ENCODE data around the gene P2RY2. TPM values are rescaled to one million over a fixed set of nuclear protein-coding genes. Genes with fewer than 3 reads are reported as not detected.

The P2RY2 gene
- total and polyA plus RNA-seq, 2 of the 8 experiments (the other 6 are each of a cell fraction or from before 2014, with no cell fraction given) = 1.0 to 1.5 TPM

GRCh38 chr11:73233211-73233610 lies 15.1 kb downstream of the P2RY2 start:
- no peak overlapping the region for H2BK20ac ChIP-seq (ENCODE audit: low read length)
- DNase-seq (ENCODE audit: low read depth in 1 of 2, low spot score in 2 of 2) = no peak
- no peaks in the 10 kb centered on the region for H3K79me2 ChIP-seq (ENCODE audit: control insufficient read depth in 1 of 2, insufficient read depth in 2 of 2, low read length in 2 of 2)
- H3K4me3 ChIP-seq (ENCODE audit: extremely low read depth in 1 of 4, insufficient read depth in 2 of 4, low read depth in 3 of 4, low read length in 4 of 4) = no peak overlapping the region
- no peak overlapping the region for H2AFZ ChIP-seq (ENCODE audit: low read length)
- POLR2A ChIA-PET (ENCODE audit: partially characterized antibody) = no interaction called here
- no peaks in the 10 kb centered on the region for H4K20me1 ChIP-seq (replicated peaks in 1 of 2; ENCODE audit: control insufficient read depth in 1 of 2, insufficient read depth in 2 of 2, low read length in 2 of 2)
- no peak overlapping the region for H2BK120ac ChIP-seq (replicated peaks; ENCODE audit: low read depth, low read length)
- H3K56ac ChIP-seq (replicated peaks; ENCODE audit: insufficient read length, low read depth, low read length) = no peak overlapping the region
- no peak overlapping the region for H3K4ac ChIP-seq (replicated peaks; ENCODE audit: insufficient read length, low read depth, low read length)
- no peak overlapping the region for H4K91ac ChIP-seq (replicated peaks; ENCODE audit: insufficient read length, low read length)
- 0 out of 2 replicates have a peak, but pooled peaks cover 2% of the 10 kb centered on the region for H3K23me2 ChIP-seq (ENCODE audit: low read depth, low read length)
- H2BK15ac ChIP-seq (ENCODE audit: low read length) = no peak overlapping the region
- no peak for FAIRE-seq
- no peak overlapping the region for H4K8ac ChIP-seq (ENCODE audit: extremely low read depth, insufficient read depth, low read length)
- TF ChIP-seq SP2 (IDR thresholded peaks at IDR 0.05; ENCODE audit: low read length) (no peak), HDAC2 (IDR thresholded peaks at IDR 0.05; ENCODE audit: borderline replicate concordance in 1 of 2, low read depth in 2 of 2, low read length in 2 of 2) (no peak), SUZ12 (IDR thresholded peaks at IDR 0.05; ENCODE audit: low read length) (no peak), CEBPB (IDR thresholded peaks at IDR 0.05; ENCODE audit: low read depth, low read length) (no peak), CBX8 (IDR thresholded peaks at IDR 0.05; ENCODE audit: borderline replicate concordance, low read depth, low read length) (no peak), EP300 (IDR thresholded peaks at IDR 0.05; ENCODE audit: borderline replicate concordance in 1 of 2, low read depth in 2 of 2, low read length in 2 of 2) (no peak)
- no peak overlapping the region for H2BK5ac ChIP-seq (ENCODE audit: low read depth, low read length)
- H3K79me1 ChIP-seq (ENCODE audit: low read depth, low read length) = no peaks in the 10 kb centered on the region; the same call in 1 of the 2 replicates
- H3K9me3 ChIP-seq (ENCODE audit: insufficient read depth in 2 of 2, low read depth in 1 of 2, low read length in 1 of 2) = no peaks in the 10 kb centered on the region
- no peak overlapping the region for H2AK5ac ChIP-seq (ENCODE audit: low read depth, low read length)
- H3K18ac ChIP-seq (ENCODE audit: extremely low read depth, low read length) = no peak overlapping the region
- no peaks in the 10 kb centered on the region for H3K27me3 ChIP-seq (replicated peaks in 1 of 4; ENCODE audit: control insufficient read depth in 3 of 4, extremely low read depth in 1 of 4, insufficient read depth in 3 of 4, low read length in 3 of 4)
- no peak overlapping the region for H3K14ac ChIP-seq (ENCODE audit: insufficient read length)
- H4K5ac ChIP-seq (ENCODE audit: insufficient read length, low read depth, low read length) = no peak overlapping the region
- no peak overlapping the region for H2BK12ac ChIP-seq (ENCODE audit: low read depth, low read length)
- H3K36me3 ChIP-seq (ENCODE audit: control insufficient read depth in 2 of 4, insufficient read depth in 4 of 4, low read length in 3 of 4) = no peaks in the 10 kb centered on the region
- H3K4me2 ChIP-seq (ENCODE audit: insufficient read depth in 1 of 2, low read depth in 2 of 2, low read length in 2 of 2) = no peak overlapping the region
- H3K23ac ChIP-seq (ENCODE audit: insufficient read length) = no peak overlapping the region
- H3K9ac ChIP-seq (replicated peaks in 1 of 4; ENCODE audit: extremely low read depth in 1 of 4, low read depth in 3 of 4, low read length in 3 of 4) = no peak overlapping the region
- CTCF ChIA-PET (ENCODE audit: partially characterized antibody) = interaction anchor here (0.8 to 21.6 kb wide), 12 partner anchors 8 to 404 kb away, joined by 3 to 451 read pairs (median 6); no protein-coding TSS in a partner anchor
- peaks cover 3 to 8% (median 7%) of the 10 kb centered on the region in 4 experiments for H3K4me1 ChIP-seq (replicated peaks in 1 of 4; ENCODE audit: control insufficient read depth in 3 of 4, insufficient read depth in 4 of 4, low read length in 3 of 4)
- H3K27ac ChIP-seq (ENCODE audit: low read depth, low read length) = no peak overlapping the region
